Gastrocnemius medialis (tissue), 4 donors: Measurements from ENCODE around the gene C17orf100. TPM values are rescaled to one million over a fixed set of nuclear protein-coding genes. Genes with fewer than 3 reads are reported as not detected.

ENCODE experiments used
- ATAC-seq, 2 donors: fragments of 150-250 bp; one replicate each; pipeline ENCODE4 v1.9.1; 2016
- DNase-seq, 2 donors: peaks; one replicate each; pipeline ENCODE4 v3.0.0-alpha.2; 2019
- H3K27ac ChIP-seq, 4 donors: fragments of 200-600 bp; sonication (generic); 1 replicate in 1 of 4; 2 replicates in 3 of 4; pipeline ENCODE4 v1.5.1; 2016 to 2018; ENCODE audit warnings: mild to moderate bottlenecking in 2 of 4, moderate library complexity in 1 of 4
- H3K27me3 ChIP-seq, 3 donors: fragments of 200-600 bp; sonication (generic) in 2 of 3; 1 replicate in 1 of 3; 2 replicates in 2 of 3; pipeline versions ENCODE4 v1.5.1 to v1.6.0; 2016 to 2019; ENCODE audit warnings: mild to moderate bottlenecking in 1 of 3, moderate library complexity in 1 of 3
- H3K36me3 ChIP-seq, 2 donors: fragments of 200-600 bp; sonication (generic) in 1 of 2; one replicate each; pipeline ENCODE4 v1.5.1; 2017 to 2018
- H3K4me1 ChIP-seq, 2 donors: fragments of 200-600 bp; sonication (generic) in 1 of 2; one replicate each; pipeline ENCODE4 v1.5.1; 2016 to 2017; ENCODE audit warnings: mild to moderate bottlenecking in 2 of 2
- H3K4me3 ChIP-seq, 4 donors: fragments of 200-600 bp; sonication (generic) in 3 of 4; 1 replicate in 1 of 4; 2 replicates in 3 of 4; pipeline ENCODE4 v1.5.1; 2016 to 2019; ENCODE audit warnings: mild to moderate bottlenecking in 2 of 4
- H3K9me3 ChIP-seq, 3 donors: fragments of 200-600 bp; sonication (generic) in 2 of 3; 1 replicate in 1 of 3; 2 replicates in 2 of 3; pipeline ENCODE4 v1.5.1; 2016 to 2019
- CTCF ChIP-seq, 5 experiments: fragments of 450-650 bp in 3 of 5; fragments of 200-600 bp in 2 of 5; sonication (generic) in 2 of 5; IDR thresholded peaks in 4 of 5; conservative IDR thresholded peaks in 1 of 5; 1 replicate in 4 of 5; 2 replicates in 1 of 5; pipeline ENCODE4 v1.5.1; 2016 to 2019; ENCODE audit warnings: antibody characterized with exemption in 5 of 5, mild to moderate bottlenecking in 3 of 5, moderate library complexity in 3 of 5
- POLR2A ChIP-seq, 2 donors: fragments of 450-650 bp; IDR thresholded peaks; one replicate each; pipeline ENCODE4 v1.6.1; 2017; ENCODE audit warnings: antibody characterized with exemption in 2 of 2, mild to moderate bottlenecking in 2 of 2, moderate library complexity in 2 of 2
- in situ Hi-C, 4 donors: fragments of 200-750 bp; cut with MboI; loops; one replicate each; pipeline versions ENCODE4 v1.15.0 to v1.8.0; 2017; ENCODE audit warnings: low sequenced_read_pairs in 4 of 4
- intact Hi-C: fragments of 100-400 bp; cut with DNase I; formaldehyde crosslinking; loops from one replicate; pipeline ENCODE4 v1.15.1; 2023; ENCODE audit warnings: low total_unique reads
- total RNA-seq, 4 donors: library from RNA; depleted of rRNA; stranded (reverse); fragments of >200 nt; gene quantifications; one replicate each; pipeline versions ENCODE4 v1.1.0 to v1.2.3, GENCODE V29; 2016

Gene C17orf100
- total RNA-seq, 4 donors from 2014 or later: 0.27 TPM; not detected in 3

- in situ Hi-C loops (loop anchor here in 2 of 4 donors (25.0 kb wide), 2 partner anchors 110 to 160 kb away; partner anchors contain the start of genes FBXO39 (in 1 of the 2) and TEKT1 (in 1 of the 2)), intact Hi-C loops (no loop called here)
- Histone ChIP-seq H3K9me3 (no peaks in the 10 kb centered on the region), H3K36me3 (no peaks in the 10 kb centered on the region), H3K4me3 (no peak overlapping the region), H3K4me1 (no peaks in the 10 kb centered on the region), H3K27ac (no peak overlapping the region), H3K27me3 (peaks cover 0 to 4% (median 0%) of the 10 kb centered on the region in 3 donors)
- ATAC-seq (no peak), DNase-seq (no peak)
- TF ChIP-seq POLR2A (IDR thresholded peaks at IDR 0.05) (no peak), CTCF (IDR thresholded peaks at IDR 0.05 in 4 of 5, conservative IDR thresholded peaks at IDR 0.05 in 1 of 5) (no peak)
Measured at GRCh38 chr17:6677158-6677831, 25.7 kb downstream of the C17orf100 start.

GRCh38 chr17:6677946-6678345 is 26.4 kb downstream of the C17orf100 start:
- Histone ChIP-seq H3K9me3 (no peaks in the 10 kb centered on the region), H3K4me1 (no peaks in the 10 kb centered on the region), H3K4me3 (no peak overlapping the region), H3K27ac (no peak overlapping the region), H3K36me3 (no peaks in the 10 kb centered on the region), H3K27me3 (peaks cover 0 to 4% (median 0%) of the 10 kb centered on the region in 3 donors)
- DNase-seq: no peak
- intact Hi-C loops: no loop called here
- no peak for TF ChIP-seq CTCF (IDR thresholded peaks at IDR 0.05 in 4 of 5, conservative IDR thresholded peaks at IDR 0.05 in 1 of 5)
- TF ChIP-seq POLR2A (IDR thresholded peaks at IDR 0.05): no peak
- in situ Hi-C loops: loop anchor here in 2 of 4 donors (25.0 kb wide), 2 partner anchors 109 to 159 kb away; partner anchors contain the start of genes FBXO39 (in 1 of the 2) and TEKT1 (in 1 of the 2)
- ATAC-seq: no peak

GRCh38 chr17:6679241-6679640 is 27.7 kb downstream of the C17orf100 start:
- TF ChIP-seq POLR2A (IDR thresholded peaks at IDR 0.05) (no peak), CTCF (IDR thresholded peaks at IDR 0.05 in 4 of 5, conservative IDR thresholded peaks at IDR 0.05 in 1 of 5) (no peak)
- Histone ChIP-seq H3K27ac (no peak overlapping the region), H3K9me3 (no peaks in the 10 kb centered on the region), H3K27me3 (peaks cover 0 to 4% (median 0%) of the 10 kb centered on the region in 3 donors), H3K4me1 (no peaks in the 10 kb centered on the region), H3K36me3 (no peaks in the 10 kb centered on the region), H3K4me3 (no peak overlapping the region)
- no peak for DNase-seq
- in situ Hi-C loops (loop anchor here in 2 of 4 donors (25.0 kb wide), 2 partner anchors 108 to 158 kb away; partner anchors contain the start of genes FBXO39 (in 1 of the 2) and TEKT1 (in 1 of the 2)), intact Hi-C loops (no loop called here)
- ATAC-seq: no peak

GRCh38 chr17:6681176-6681575 is 29.6 kb downstream of the C17orf100 start:
- DNase-seq: no peak
- in situ Hi-C loops (loop anchor here in 2 of 4 donors (25.0 kb wide), 2 partner anchors 106 to 156 kb away; partner anchors contain the start of genes FBXO39 (in 1 of the 2) and TEKT1 (in 1 of the 2)), intact Hi-C loops (no loop called here)
- ATAC-seq: no peak
- H3K27ac ChIP-seq: no peak overlapping the region
- no peaks in the 10 kb centered on the region for H3K4me1 ChIP-seq
- TF ChIP-seq CTCF (IDR thresholded peaks at IDR 0.05 in 4 of 5, conservative IDR thresholded peaks at IDR 0.05 in 1 of 5): no peak
- TF ChIP-seq POLR2A (IDR thresholded peaks at IDR 0.05): no peak
- H3K9me3 ChIP-seq: no peaks in the 10 kb centered on the region
- no peaks in the 10 kb centered on the region for H3K36me3 ChIP-seq
- H3K27me3 ChIP-seq: peaks cover 0 to 4% (median 2%) of the 10 kb centered on the region in 3 donors
- no peak overlapping the region for H3K4me3 ChIP-seq
